Ammon's horn (tissue), 1 donor: ENCODE results near the gene BACH1.
"Not testable (repeated sequence)": the region's sequence is repeated elsewhere in the genome, so short reads cannot be mapped to it uniquely, and the experiment has no call there.

Experiments
- DNase-seq: peaks from one replicate; pipeline ENCODE4 v3.0.0-alpha.2; 2016; ENCODE audit warnings: low spot score

BACH1 gene

GRCh38 chr21:29298348-29299045 lies at the start of gene BACH1:
TSS of gene BACH1 (plus strand) at chr21:29298922. CDS start at chr21:29321281, 22,359 bp downstream.
- peak; percentile 91 for DNase-seq

GRCh38 chr21:29249289-29249688 lies 49.4 kb upstream of the BACH1 start:
- DNase-seq = not testable (repeated sequence)

- DNase-seq = peak; percentile 42
Measured at GRCh38 chr21:29250636-29251035, 48.1 kb upstream of the BACH1 start.

- DNase-seq = not testable (repeated sequence)
Measured at GRCh38 chr21:29253861-29254260, 44.9 kb upstream of the BACH1 start.

- DNase-seq = no peak
Measured at GRCh38 chr21:29254550-29254949, 44.2 kb upstream of the BACH1 start.

- DNase-seq = no peak
Measured at GRCh38 chr21:29256126-29256910, 42.4 kb upstream of the BACH1 start.

- no peak for DNase-seq
Measured at GRCh38 chr21:29257701-29258100, 41.0 kb upstream of the BACH1 start.

- DNase-seq = no peak
Measured at GRCh38 chr21:29258626-29259338, 39.9 kb upstream of the BACH1 start.

GRCh38 chr21:29260461-29260860 lies 38.3 kb upstream of the BACH1 start:
- no peak for DNase-seq

GRCh38 chr21:29261555-29262540 lies 36.9 kb upstream of the BACH1 start:
- DNase-seq = no peak

- DNase-seq = no peak
Measured at GRCh38 chr21:29264721-29265120, 34.0 kb upstream of the BACH1 start.

GRCh38 chr21:29265690-29266479 lies 32.8 kb upstream of the BACH1 start:
- no peak for DNase-seq

- no peak for DNase-seq
Measured at GRCh38 chr21:29267666-29268065, 31.1 kb upstream of the BACH1 start.

GRCh38 chr21:29271927-29272333 lies 26.8 kb upstream of the BACH1 start:
- no peak for DNase-seq

- no peak for DNase-seq
Measured at GRCh38 chr21:29277442-29277841, 21.3 kb upstream of the BACH1 start.

GRCh38 chr21:29279558-29279957 lies 19.2 kb upstream of the BACH1 start:
- DNase-seq = no peak

GRCh38 chr21:29281801-29282200 lies 16.9 kb upstream of the BACH1 start:
- DNase-seq = not testable (repeated sequence)

- peak; percentile 35 for DNase-seq
Measured at GRCh38 chr21:29287383-29287782, 11.3 kb upstream of the BACH1 start.

GRCh38 chr21:29288239-29288638 lies 10.5 kb upstream of the BACH1 start:
- no peak for DNase-seq

- no peak for DNase-seq
Measured at GRCh38 chr21:29289317-29289716, 9.4 kb upstream of the BACH1 start.

- no peak for DNase-seq
Measured at GRCh38 chr21:29290240-29290639, 8.5 kb upstream of the BACH1 start.
